ENCODE measurements around the gene FARSA.

DNA sequence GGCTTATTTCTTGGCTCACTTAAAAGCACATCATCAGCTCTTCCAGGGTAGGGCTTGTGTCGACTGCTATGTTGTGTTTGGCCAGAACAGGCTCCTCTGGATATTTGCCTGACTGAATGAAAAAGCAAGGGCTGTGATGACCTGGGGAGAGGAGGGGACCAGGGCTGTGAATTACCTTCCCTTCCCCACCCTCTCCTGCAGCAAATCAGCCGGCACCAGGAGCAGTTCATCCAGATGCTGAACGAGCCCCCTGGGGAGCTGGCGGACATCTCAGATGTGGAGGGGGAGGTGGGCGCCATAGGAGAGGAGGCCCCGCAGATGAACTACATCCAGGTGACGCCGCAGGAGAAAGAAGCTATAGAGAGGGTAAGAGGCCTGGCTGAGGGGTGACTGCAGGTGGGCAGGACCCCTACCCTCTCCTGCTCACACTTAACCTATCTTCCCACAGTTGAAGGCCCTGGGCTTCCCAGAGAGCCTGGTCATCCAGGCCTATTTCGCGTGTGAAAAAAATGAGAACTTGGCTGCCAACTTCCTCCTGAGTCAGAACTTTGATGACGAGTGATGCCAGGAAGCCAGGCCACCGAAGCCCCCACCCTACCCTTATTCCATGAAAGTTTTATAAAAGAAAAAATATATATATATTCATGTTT is 19.1 kb upstream of the FARSA start:
- TF ChIP-seq, protein P1, sequence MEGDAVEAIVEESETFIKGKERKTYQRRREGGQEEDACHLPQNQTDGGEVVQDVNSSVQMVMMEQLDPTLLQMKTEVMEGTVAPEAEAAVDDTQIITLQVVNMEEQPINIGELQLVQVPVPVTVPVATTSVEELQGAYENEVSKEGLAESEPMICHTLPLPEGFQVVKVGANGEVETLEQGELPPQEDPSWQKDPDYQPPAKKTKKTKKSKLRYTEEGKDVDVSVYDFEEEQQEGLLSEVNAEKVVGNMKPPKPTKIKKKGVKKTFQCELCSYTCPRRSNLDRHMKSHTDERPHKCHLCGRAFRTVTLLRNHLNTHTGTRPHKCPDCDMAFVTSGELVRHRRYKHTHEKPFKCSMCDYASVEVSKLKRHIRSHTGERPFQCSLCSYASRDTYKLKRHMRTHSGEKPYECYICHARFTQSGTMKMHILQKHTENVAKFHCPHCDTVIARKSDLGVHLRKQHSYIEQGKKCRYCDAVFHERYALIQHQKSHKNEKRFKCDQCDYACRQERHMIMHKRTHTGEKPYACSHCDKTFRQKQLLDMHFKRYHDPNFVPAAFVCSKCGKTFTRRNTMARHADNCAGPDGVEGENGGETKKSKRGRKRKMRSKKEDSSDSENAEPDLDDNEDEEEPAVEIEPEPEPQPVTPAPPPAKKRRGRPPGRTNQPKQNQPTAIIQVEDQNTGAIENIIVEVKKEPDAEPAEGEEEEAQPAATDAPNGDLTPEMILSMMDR (IDR thresholded peaks at IDR 0.05): no peak
- no peak for TF ChIP-seq POLR2A (IDR thresholded peaks at IDR 0.05; ENCODE audit: low read length)
- TF ChIP-seq RAD21 (conservative IDR thresholded peaks at IDR 0.05 in 1 of 2, IDR thresholded peaks at IDR 0.05 in 1 of 2): no peak
- no peak for TF ChIP-seq SREBF2 (IDR thresholded peaks at IDR 0.05)

Data from A549 (cell line).